HepG2 (cell line): ENCODE results near the gene RPS6KL1. TPM values are rescaled to one million over a fixed set of nuclear protein-coding genes. Genes with fewer than 3 reads are reported as not detected.

Experiments used
- AGO1 ChIP-seq: fragments of 200-400 bp; formaldehyde crosslinking; IDR thresholded peaks from 2 replicates; pipeline ENCODE4 v1.6.1; 2017; ENCODE audit warnings: mild to moderate bottlenecking, low read depth, low read length, moderate library complexity; ENCODE audit not compliant: poor library complexity, severe bottlenecking
- CENPX ChIP-seq: sonication (generic); formaldehyde crosslinking; IDR thresholded peaks from 2 replicates; pipeline ENCODE4 v1.9.0; 2021; ENCODE audit warnings: mild to moderate bottlenecking, missing genetic modification reagents, moderate library complexity
- HNRNPUL1 ChIP-seq: fragments of 200-400 bp; formaldehyde crosslinking; IDR thresholded peaks from 2 replicates; pipeline ENCODE4 v1.6.1; 2017; ENCODE audit warnings: low read depth, mild to moderate bottlenecking, low read length, moderate library complexity
- ISX ChIP-seq: sonication (generic); formaldehyde crosslinking; conservative IDR thresholded peaks from 2 replicates; pipeline ENCODE4 v1.5.0; 2020; ENCODE audit warnings: missing genetic modification reagents
- KDM2A ChIP-seq: sonication (generic); formaldehyde crosslinking; IDR thresholded peaks from 2 replicates; pipeline ENCODE4 v1.4.0; 2020; ENCODE audit warnings: low read depth, missing genetic modification reagents, borderline replicate concordance
- NFKB2 ChIP-seq: sonication (generic); formaldehyde crosslinking; IDR thresholded peaks from 2 replicates; pipeline ENCODE4 v1.4.0; 2020; ENCODE audit warnings: missing genetic modification reagents, borderline replicate concordance
- NR2F1 ChIP-seq, 2 experiments: fragments of 450-650 bp in 1 of 2; formaldehyde crosslinking in 1 of 2; IDR thresholded peaks; 2 replicates each; pipeline versions ENCODE4 v1.5.0 to v1.6.1; 2016 to 2020; ENCODE audit warnings: mild to moderate bottlenecking in 1 of 2, missing compliant biosample characterization in 1 of 2, missing genetic modification reagents in 1 of 2, moderate library complexity in 1 of 2
- PTBP1 ChIP-seq: fragments of 200-400 bp; formaldehyde crosslinking; IDR thresholded peaks from 2 replicates; pipeline ENCODE4 v1.6.1; 2018; ENCODE audit warnings: low read length, low read depth; ENCODE audit not compliant: poor library complexity, severe bottlenecking
- RCOR2 ChIP-seq: IDR thresholded peaks from 2 replicates; pipeline ENCODE4 v1.6.1; 2016; ENCODE audit warnings: missing biosample characterization, missing genetic modification reagents
- REXO4 ChIP-seq: sonication (generic); formaldehyde crosslinking; IDR thresholded peaks from 2 replicates; pipeline ENCODE4 v1.8.0; 2022; ENCODE audit warnings: missing genetic modification reagents, mild to moderate bottlenecking, borderline replicate concordance
- ZNF296 ChIP-seq: sonication (generic); formaldehyde crosslinking; conservative IDR thresholded peaks from 2 replicates; pipeline ENCODE4 v1.5.0; 2020; ENCODE audit warnings: mild to moderate bottlenecking, missing genetic modification reagents
- ZNF337 ChIP-seq: sonication (generic); formaldehyde crosslinking; IDR thresholded peaks from 2 replicates; pipeline ENCODE4 v1.5.1; 2020; ENCODE audit warnings: missing genetic modification reagents, low read depth, mild to moderate bottlenecking, borderline replicate concordance
- ZNF557 ChIP-seq: sonication (generic); formaldehyde crosslinking; IDR thresholded peaks from 2 replicates; pipeline ENCODE4 v1.4.0; 2020; ENCODE audit warnings: missing genetic modification reagents
- ZNF577 ChIP-seq: sonication (generic); formaldehyde crosslinking; IDR thresholded peaks from 2 replicates; pipeline ENCODE4 v1.4.0; 2020; ENCODE audit warnings: mild to moderate bottlenecking, low read depth, missing genetic modification reagents, borderline replicate concordance
- ZNF687 ChIP-seq: sonication (generic); formaldehyde crosslinking; IDR thresholded peaks from 2 replicates; pipeline ENCODE4 v1.5.1; 2020; ENCODE audit warnings: mild to moderate bottlenecking, missing genetic modification reagents, moderate library complexity
- ZNF691 ChIP-seq: sonication (generic); formaldehyde crosslinking; IDR thresholded peaks from 2 replicates; pipeline ENCODE4 v1.4.0; 2020; ENCODE audit warnings: missing genetic modification reagents, low read depth, mild to moderate bottlenecking, borderline replicate concordance
- ZNF7 ChIP-seq: IDR thresholded peaks from 2 replicates; pipeline ENCODE4 v1.6.1; 2016; ENCODE audit warnings: missing biosample characterization, missing genetic modification reagents
- ZNF713 ChIP-seq: sonication (generic); formaldehyde crosslinking; IDR thresholded peaks from 2 replicates; pipeline ENCODE4 v1.4.0; 2020; ENCODE audit warnings: mild to moderate bottlenecking, missing genetic modification reagents
- polyA plus RNA-seq, 8 experiments: library from polyadenylated mRNA; depleted of rRNA in 3 of 8; stranded (reverse) in 7 of 8; unstranded in 1 of 8; fragments of >200 nt; fragmentation: Illumina TruSeq in 4 of 8; extraction: Trizol in 4 of 8; gene quantifications; 2 replicates each; pipeline versions ENCODE4 v1.2.1 to v1.2.3, GENCODE V29; 2011 to 2016; ENCODE audit warnings: low read depth in 4 of 8, missing spikeins in 1 of 8, mixed read lengths in 1 of 8; ENCODE audit not compliant: insufficient read depth in 1 of 8
- total RNA-seq, 5 experiments: library from RNA; depleted of rRNA; stranded (reverse); fragments of >200 nt; fragmentation: Illumina TruSeq; extraction: Trizol; gene quantifications; 2 replicates each; pipeline ENCODE4 v1.2.3, GENCODE V29; 2016; ENCODE audit warnings: low read depth in 1 of 5
- TF ChIP-seq, protein P1 (sequence below): sonication (generic); formaldehyde crosslinking; IDR thresholded peaks from 2 replicates; pipeline ENCODE4 v1.4.0; 2020; ENCODE audit warnings: missing genetic modification reagents
- TF ChIP-seq, protein P2 (sequence below): IDR thresholded peaks from 2 replicates; pipeline ENCODE4 v1.6.1; 2016; ENCODE audit warnings: low read depth

Gene RPS6KL1
- total and polyA plus RNA-seq, 2 of the 13 experiments (the other 11 are each of a cell fraction or from before 2014, with no cell fraction given): 6.5 to 11.5 TPM

DNA sequence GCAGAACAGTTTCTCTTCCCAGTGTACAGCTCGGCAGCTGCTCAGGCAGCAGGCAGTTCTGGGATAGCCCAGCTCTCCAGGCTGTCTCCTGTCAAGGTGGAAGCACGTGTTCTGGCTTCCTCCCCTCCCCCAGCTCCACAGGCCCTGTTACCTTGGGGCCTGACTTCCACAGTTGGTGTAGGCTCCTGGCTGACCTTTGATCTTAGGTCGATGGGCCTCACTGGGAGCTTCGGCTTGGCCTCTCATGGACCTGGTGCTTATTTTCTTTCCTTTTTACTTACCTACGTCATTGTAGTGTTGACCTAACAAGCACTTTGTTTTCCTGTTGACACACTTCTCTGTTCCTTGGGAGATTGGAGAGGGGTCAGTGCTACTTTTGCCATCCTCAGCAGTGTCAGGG is 24.4 kb downstream of the RPS6KL1 start (continued):
- TF ChIP-seq REXO4 (CRISPR knock-in tag) (no peak), ZNF691 (CRISPR knock-in tag) (peak; percentile 45; the same call in 1 of the 2 replicates), RCOR2 (no peak), ZNF713 (CRISPR knock-in tag) (no peak), ZNF296 (CRISPR knock-in tag) (no peak), ZNF337 (CRISPR knock-in tag) (no peak), HNRNPUL1 (no peak), AGO1 (no peak), KDM2A (CRISPR knock-in tag) (peak; percentile 78), ZNF557 (CRISPR knock-in tag) (no peak), ZNF577 (CRISPR knock-in tag) (no peak), ZNF7 (CRISPR knock-in tag) (no peak), PTBP1 (no peak), NR2F1 (CRISPR knock-in tag; IDR thresholded peaks at IDR 0.05) (peak; percentile 93 to 95), ISX (CRISPR knock-in tag) (no peak), NFKB2 (CRISPR knock-in tag) (peak; percentile 68; the same call in 1 of the 2 replicates), CENPX (CRISPR knock-in tag) (no peak), ZNF687 (CRISPR knock-in tag) (peak; percentile 100)
- TF ChIP-seq, protein P1, sequence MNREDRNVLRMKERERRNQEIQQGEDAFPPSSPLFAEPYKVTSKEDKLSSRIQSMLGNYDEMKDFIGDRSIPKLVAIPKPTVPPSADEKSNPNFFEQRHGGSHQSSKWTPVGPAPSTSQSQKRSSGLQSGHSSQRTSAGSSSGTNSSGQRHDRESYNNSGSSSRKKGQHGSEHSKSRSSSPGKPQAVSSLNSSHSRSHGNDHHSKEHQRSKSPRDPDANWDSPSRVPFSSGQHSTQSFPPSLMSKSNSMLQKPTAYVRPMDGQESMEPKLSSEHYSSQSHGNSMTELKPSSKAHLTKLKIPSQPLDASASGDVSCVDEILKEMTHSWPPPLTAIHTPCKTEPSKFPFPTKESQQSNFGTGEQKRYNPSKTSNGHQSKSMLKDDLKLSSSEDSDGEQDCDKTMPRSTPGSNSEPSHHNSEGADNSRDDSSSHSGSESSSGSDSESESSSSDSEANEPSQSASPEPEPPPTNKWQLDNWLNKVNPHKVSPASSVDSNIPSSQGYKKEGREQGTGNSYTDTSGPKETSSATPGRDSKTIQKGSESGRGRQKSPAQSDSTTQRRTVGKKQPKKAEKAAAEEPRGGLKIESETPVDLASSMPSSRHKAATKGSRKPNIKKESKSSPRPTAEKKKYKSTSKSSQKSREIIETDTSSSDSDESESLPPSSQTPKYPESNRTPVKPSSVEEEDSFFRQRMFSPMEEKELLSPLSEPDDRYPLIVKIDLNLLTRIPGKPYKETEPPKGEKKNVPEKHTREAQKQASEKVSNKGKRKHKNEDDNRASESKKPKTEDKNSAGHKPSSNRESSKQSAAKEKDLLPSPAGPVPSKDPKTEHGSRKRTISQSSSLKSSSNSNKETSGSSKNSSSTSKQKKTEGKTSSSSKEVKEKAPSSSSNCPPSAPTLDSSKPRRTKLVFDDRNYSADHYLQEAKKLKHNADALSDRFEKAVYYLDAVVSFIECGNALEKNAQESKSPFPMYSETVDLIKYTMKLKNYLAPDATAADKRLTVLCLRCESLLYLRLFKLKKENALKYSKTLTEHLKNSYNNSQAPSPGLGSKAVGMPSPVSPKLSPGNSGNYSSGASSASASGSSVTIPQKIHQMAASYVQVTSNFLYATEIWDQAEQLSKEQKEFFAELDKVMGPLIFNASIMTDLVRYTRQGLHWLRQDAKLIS: no peak
- TF ChIP-seq, protein P2, sequence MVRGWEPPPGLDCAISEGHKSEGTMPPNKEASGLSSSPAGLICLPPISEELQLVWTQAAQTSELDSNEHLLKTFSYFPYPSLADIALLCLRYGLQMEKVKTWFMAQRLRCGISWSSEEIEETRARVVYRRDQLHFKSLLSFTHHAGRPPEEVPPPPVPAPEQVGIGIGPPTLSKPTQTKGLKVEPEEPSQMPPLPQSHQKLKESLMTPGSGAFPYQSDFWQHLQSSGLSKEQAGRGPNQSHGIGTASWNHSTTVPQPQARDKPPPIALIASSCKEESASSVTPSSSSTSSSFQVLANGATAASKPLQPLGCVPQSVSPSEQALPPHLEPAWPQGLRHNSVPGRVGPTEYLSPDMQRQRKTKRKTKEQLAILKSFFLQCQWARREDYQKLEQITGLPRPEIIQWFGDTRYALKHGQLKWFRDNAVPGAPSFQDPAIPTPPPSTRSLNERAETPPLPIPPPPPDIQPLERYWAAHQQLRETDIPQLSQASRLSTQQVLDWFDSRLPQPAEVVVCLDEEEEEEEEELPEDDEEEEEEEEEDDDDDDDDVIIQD (CRISPR knock-in tag): peak; percentile 78; the same call in 1 of the 2 replicates
